GM18498 (cell line): ENCODE measurements around the gene PXK.

Experiments used
- ATAC-seq: cut with Tn5 transposase; IDR thresholded peaks from one replicate; pipeline ENCODE4 v1.9.1; 2021; ENCODE audit warnings: mild to moderate bottlenecking, moderate library complexity; ENCODE audit not compliant: unreplicated experiment

The PXK gene

DNA sequence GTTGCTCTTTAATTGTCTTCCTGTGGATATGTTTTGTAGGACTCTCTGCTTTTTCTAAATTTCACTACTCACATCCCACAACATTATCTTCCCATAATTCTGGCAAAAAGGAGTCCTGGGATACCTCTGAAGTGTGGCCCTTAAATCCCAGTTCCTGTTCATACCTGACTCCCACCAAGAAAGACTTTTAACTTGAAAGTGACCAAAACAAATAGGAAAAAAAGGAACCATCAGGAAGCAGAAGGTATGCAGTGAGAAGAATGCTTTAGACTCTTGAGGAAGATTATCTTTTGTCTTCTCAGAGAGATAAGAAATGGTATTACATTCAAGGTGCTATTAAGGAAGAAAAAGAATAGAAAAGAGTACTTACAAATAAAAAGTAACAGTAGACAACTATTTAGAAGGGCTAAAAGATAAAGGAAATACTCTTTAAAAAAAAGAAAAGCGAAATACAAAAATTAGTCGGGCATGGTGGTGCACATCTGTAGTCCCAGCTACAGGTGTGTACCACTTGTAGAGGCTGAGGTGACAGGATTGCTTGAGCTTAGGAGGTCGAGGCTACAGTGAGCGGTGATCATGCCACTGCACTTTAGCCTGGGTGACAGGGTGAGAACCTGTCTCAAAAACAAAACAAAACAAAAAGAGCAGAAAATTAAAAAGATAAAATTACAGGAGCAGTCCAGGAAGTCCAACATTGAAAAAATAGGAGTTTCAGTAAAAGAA, 46.8 kb downstream of the PXK start:
- ATAC-seq, result no peak

DNA sequence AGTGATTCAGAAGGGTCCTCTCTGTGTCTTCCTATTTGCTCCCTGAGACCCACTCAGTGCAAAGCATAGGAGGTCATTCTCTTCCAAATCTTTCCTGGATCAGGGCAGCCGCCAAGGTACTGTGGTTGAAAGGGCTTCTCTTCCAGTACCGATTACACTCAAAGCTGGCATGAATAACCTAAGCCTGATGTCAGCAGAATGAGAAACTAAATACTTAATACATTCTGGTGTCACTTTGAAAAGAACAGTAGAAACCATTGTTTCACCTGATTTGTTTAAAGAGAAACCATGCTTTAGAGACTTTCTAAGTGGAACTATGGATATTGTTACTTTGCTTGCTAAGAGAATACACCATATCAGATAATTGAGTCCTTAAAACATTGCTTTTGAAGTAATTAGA, 50.8 kb downstream of the PXK start:
- no peak for ATAC-seq

DNA sequence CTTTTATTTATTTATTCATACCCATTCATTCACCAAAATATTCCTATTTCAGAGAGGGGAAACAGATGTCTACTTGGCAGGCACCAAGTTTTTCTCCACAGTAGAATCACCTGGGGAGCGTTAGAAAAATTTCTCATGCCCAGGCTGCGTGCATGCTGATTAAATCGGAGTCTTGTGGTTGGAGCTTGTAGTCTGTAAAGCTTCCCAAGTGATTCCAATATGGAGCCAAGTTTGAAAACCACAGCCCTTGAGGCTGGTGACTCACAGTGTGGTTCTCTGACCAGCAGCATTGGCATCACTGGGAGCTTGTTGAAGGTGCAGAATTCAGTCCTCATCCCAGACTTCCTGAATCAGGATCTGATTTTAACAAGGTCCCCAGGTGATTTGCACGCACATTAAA, 51.2 kb downstream of the PXK start:
- no peak for ATAC-seq

DNA sequence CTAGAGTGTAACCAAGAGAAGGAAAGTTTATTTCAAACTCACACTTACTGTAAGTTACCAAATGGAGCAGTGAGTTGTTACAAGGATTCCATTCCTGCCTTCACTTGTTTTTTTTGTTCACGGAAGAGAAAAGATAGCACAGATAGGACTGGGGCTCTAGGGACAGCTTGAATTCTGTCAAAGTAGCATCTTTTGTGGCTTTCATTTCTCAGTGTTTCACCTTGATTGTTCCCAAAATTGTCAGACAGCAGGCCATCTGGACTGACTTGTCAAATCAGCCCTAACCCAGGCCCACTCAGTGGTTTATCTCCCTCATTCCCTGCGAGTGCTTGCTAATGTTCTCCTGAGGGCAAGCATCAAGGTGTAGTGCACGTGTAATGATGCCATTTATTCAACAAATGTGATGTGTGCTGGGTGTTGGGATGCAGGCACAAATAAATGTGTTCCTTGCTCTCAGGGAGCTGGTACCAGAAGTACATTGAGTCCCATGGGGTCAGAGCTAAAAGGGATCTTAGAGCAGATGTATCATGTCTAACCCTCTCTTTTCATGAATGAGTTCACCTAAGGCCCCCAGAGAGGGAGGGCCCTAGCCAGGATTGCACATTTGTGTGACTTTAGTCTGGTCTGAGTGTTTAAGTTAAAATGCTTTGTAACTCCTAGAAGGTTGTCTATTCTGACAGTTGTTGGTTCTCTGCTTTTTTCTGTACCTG, 51.8 kb downstream of the PXK start:
- ATAC-seq, result no peak

DNA sequence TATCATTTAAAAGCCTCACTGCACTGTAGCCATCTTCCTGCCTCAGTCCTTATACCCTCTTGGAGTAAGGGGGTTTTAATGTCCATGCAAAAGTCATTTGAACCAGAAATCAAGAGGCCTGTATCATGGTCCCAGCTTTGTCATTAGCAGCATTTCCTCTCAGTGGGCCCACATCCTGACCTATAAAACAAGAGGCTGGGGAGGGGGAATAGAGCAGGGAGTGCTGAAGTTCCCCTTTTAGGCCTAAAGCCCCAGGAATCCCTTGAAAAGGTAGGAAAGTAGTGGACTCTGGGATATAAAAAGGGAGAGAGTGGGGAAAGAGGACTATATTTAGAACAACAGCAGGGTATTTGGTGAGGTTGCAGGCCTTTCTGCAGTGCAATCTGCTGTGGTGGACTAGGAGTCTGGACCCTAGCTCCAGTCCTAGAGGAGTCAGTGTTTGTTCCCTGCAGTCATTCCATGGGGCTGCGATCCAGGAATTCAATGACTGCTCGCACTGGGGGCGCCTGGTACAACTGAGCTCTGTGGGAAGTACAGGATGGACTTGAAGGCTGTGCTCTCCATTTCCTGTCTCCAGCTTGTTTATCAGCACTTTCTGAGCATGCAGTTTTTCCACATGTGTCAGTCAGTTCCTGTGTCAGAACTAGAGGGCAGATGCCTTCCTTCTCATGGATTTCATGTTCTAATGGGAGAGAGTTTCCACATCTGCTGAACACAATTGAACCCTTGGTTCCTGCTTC, 54.1 kb downstream of the PXK start:
- ATAC-seq, result no peak

DNA sequence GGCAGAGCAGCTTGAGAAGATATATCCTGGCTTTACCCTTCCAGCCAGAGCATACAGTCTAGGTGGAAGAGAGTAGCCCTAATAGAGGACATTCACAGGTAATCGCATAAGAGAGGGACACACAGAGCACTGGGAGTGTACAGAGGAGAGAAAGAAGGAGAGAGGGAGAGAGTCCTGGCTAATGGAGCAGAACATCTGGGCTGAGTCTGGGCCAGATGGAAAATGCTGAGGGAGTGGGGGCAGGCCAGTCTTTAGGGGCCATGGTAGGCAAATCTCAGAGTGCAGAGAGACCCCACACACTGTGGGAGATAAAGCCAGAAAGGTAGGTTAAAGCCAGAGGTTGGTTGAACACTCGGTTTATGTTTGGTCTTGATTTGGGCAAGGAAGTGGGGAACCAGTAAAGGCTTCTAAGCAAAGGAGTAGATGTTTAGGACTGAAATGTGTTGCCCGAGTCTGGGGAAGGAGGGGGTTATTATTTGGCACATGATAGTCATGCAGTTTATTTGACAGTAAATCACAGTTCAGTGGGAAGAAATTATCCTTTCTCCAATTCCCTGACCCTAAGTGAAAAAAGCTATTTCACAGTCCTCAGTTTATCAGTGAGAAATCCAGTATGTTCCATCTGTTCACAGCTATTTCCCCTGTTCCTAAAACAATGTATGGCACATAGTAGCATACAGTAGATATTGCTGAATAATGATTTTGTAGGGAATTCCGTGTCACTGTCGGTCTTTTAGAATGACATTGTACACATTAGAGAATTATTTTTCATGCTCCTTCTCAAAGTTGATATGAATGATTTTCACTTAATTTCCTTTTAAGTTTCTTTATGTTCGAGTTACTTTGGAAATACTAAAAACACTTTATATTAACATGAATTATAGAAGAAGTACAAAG, 55.2 kb downstream of the PXK start:
- no peak for ATAC-seq

DNA sequence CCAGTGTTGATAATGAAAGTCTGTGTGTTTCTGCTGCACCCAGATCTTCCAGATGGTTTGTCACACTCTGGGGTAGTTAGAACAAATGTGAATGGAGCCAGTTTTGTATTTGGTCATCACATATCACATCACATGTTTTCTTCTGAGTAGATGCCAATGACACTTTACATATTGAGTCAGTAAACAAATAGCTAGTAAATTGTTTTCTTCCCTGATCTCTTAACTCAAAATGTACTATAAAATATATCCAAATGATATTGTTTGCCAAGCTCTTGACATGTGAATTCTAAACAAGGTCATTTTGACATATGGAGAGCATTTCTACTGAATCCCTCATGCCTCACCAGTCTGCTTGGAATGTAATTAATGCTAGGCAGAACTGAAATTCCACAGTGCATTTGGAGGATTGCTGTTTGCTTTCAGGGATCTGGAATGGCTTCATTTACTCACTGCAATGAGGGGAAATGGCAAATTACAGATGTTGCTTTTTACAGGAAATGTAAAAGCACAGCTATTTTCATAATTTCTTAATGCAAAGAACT, 55.9 kb downstream of the PXK start:
- ATAC-seq, result no peak

DNA sequence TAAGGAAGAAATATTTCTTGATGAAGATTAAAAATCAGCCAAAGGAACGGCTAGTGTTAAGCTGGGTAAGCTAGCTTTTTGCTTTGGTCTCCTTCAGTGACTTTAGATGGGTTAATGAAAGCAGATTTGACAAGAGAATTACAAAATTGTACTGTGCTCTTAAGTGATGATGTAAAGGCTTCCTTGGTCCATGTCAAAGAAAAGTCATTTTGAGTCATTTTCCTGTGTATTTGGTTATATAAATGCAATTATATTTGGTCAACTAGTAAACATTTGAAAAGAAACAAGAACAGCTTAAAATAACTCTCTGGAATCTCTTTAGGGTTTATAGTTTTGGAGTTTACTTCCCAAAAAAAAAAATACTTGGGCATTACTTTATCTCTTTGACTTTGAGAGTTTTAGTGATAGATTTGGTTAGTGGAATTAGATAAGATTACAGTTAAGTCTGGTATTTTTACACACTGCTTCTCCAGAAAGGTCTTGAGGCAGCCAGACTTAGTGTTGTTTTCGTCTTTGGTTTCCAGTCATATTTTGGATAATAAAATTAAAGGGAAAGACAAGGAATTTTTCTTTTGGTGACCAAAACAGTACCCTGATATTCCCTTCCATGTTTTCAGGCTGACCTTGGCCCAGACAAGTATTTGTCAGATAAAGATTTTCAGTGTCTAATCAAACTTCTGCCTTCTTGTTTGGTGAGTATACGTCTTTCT, 58.6 kb downstream of the PXK start:
- ATAC-seq, result no peak

DNA sequence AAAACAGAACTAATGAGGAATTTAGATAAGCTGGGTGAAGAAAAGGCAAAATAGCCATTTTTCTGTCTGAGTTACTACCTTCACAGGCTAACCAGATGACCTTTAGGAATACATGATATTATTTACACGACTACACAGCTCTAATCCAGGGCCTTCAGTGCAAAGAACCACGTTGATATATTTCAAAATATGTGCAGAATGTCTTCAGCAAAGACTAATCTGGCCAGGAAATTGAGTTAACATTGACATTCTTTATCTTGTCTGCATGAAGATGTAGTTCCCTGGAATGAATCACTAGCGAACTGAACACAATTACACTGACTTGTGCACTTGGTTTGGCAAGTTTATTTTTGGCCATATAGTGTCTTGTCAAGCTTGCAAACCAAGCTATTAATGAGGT, 59.5 kb downstream of the PXK start:
- no peak for ATAC-seq

DNA sequence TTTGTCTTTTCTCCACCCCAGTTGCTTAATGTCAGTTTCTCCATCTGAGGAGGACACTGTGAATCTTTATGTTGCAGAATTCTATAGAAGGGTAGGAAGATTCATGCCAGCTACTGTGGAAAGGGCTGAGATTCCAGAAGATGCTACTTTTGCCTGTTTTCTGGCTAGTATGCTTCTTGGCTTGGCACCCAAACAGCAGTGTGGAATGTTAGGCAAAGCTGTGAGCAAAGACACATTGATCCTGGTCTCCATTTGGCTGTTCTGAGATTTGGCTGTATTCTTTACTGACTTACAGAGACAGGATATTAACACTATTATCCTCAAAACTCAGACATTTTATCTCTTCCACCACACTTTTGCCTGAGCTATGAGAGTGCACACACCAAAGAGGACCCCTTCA, 61.6 kb downstream of the PXK start:
- ATAC-seq, result no peak

DNA sequence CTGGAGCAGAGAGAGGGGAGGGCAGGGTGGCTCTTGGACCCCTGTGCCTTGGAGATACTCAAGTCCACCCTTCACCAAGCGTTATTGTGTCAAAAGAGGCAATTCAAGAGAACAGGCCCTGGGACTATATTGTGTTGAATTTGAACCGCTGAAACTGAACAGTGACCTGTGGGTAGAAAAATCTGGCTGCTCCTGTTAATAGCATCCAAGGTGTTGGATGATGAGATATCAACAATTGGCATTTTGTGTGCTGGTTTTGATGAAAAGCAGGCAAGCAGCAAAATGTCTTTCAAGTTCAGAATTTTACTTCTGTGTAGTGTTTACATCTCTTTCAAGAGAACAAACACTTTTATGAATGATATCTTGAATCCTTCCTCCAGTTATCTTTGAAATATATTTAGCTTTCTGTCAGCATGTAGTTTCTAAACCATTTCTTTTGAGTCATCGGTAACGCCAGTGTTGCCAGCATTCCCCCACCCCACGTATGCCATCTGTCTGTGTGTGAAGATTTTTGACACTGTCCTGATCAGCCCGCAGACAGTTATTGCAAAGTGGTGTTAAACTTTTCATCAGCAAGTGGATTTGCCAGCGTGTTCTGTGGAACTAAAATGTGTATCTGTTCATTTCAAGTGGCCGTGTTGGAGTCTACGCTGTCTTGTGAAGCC, 66.1 kb downstream of the PXK start:
- no peak for ATAC-seq

DNA sequence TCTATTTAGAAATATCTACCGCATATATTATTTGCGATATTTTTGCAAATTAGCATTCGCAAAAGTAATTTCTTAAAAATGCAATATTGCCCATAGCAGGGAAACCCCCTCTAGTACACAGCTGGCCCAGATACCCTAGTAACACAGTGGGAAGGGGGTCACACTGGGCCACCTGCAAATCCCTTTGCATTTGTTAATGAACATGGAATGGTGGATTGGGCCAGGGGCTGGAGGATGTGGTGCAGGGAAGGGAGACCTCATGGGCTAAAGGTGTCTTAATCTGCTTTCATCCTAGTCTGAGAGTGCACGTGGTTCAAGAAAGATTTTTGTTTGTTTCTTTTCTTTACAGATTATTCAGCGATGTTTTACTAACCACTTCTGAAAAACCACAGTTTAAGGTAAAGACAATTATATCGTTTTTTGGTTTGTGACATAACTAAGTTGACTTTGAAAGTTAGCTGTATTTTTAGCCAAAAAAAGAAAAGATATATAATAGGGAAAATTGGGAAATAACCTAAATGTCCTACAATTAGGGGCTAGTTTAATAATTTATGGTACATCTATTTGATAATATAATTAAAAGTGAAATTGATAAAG, 70.9 kb downstream of the PXK start:
- ATAC-seq, result no peak

DNA sequence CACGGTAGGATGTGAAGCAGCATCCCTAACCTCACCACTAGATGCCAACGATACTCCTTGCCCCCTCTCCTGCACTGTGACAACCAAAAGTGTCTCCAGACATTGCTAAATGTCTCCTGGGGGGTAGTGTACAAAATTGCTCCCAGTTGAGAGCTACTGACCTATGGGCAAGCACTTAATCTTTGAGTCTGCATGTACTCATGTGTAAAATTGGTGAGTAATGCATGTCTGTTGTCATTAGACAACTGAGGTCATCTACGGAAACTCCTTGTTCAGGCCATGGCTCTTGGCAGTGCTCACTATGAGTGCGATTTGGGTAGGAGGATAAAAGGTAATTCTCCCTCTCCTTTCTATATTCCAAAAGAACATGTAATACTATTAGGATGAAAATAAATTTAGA, 71.7 kb downstream of the PXK start:
- ATAC-seq, result no peak

DNA sequence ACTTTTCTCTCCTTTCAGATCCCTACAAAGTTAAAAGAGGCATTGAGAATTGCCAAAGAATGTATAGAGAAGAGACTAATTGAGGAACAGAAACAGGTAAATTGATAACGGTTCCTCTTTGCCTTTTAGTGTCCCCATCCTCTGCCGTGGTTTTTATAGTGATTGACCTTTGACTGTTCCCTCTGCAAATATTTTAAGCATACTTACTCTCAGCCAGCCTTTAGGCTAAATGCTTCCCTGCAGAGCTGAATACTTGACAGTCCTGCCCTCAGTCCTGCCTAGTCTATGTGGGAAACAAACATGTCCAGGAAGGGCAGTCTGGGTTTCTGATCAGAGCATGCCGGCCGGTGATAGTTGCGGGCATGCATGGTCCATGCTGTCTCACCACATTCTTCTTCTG, 76.2 kb downstream of the PXK start:
- no peak for ATAC-seq

DNA sequence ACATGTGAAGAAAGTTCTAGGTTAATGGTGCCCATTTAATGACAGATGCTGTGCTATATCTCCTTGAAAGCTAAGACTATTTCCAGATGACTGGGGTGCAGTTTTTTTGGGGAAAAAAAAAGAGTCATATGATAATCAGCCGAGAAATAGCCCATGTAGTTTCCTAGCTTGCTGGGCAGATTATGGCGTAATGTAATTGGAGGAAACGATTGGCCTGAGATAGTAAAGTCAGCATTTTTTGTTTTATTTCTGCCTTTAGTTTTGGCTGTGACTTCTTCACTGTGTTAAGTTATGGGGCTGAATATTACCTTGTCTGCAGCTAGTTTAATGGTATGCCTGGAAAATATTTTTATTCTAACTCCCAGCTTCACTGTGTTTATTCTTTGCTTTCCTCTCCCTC, 77.0 kb downstream of the PXK start:
- ATAC-seq, result no peak

DNA sequence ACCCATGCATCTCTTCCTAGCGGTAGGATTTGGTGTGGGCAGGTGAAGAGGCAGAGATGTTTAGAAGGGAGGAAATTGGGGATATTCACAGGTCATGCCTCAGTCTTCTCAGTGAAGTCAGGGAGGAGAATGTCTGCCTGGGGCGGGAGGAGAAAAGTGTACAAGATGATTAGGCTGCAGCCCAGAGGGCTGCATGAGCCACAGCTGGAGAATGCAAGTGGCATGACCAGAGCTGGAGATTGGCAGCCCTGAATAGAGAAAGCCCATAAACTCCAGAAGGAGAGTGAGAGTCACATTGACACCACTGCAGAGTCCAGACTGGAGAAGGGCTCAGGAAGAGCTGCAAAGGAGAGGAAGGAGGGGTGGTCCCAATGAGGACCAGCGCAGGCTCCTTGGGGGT, 78.3 kb downstream of the PXK start:
- ATAC-seq, result no peak

DNA sequence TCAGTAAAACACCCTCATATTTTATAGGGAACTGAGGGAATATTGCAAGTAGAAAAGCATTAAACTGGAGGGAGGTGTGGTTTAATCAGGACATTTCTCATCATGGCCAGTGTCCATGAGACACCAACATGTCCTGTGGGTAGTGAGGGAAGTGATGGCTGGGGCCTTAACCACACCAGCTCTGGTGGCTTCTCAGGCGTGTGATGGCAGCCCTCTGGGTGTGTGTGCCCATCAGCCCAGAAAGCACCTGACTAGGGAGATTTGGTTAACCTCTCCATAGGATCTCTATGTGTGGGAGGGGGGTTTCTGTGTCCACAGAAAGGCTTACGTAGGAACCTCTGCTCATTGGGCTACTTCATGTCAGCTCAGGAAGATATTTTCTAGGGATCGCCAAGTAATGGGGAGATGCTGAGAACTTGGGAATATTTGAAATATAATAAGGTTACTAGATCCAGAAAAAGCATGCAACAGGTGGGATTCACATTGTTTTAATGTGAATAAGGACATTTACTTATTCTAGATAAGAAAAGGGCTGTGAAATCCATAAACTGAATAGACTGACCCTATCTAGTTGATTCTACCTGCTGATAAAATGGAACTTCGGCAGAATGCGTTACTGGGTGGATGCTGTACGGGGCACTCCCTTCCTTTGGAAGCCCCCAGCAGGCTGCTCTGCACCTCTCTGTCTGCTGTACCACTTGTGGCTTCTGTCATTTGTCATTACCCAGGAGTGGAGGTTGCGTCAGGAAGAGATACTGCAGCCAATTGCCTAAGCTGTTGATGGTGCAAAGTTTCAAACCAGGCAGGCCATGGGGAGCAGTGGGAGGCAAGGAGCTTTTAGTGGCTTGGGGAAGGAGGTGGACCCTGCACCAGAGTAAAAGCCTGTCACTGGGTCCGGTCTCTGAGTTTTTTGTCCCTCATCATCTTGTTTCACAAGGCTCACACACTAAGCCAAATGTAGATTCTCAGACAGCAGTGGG, 79.4 kb downstream of the PXK start:
- ATAC-seq, result no peak

DNA sequence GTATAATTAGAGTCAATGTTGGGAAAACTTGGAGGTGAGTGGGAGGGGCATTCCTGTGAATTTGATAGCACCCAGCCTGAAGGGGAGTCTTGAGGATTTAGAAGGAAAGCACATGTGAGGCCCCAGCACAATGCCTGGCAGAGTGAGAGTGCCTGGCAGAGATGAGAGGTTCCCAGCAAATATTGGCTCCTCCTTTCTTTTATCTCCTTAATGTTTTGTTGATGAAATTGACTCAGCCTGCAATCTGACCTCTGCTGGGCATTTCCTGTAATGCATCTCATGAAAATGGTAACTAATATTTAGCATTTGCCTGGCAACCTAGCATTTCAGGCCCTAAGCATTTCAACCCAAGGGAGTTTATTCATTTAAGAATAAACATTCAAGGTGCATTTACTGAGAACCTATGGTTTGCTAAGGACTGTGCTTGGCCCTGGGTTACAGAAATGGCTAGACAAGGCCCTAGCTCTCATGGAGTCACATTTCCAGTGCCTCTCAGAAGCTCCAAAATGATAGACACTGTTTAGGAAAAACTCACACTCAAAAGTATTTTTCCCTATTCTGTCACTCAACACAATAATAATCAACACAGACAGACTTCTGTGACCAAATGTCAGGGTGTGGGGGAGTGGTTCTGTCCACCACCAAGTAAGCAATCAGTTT, 82.0 kb downstream of the PXK start:
- ATAC-seq, result no peak
